ENCODE results near the gene TLX1. TPM values are rescaled to one million over a fixed set of nuclear protein-coding genes. Genes with fewer than 3 reads are reported as not detected.
A peak's percentile ranks its signal among the peaks of the same experiment; 100 is the strongest.

Gene TLX1
- total RNA-seq, 1 donor from 2014 or later = not detected

DNA sequence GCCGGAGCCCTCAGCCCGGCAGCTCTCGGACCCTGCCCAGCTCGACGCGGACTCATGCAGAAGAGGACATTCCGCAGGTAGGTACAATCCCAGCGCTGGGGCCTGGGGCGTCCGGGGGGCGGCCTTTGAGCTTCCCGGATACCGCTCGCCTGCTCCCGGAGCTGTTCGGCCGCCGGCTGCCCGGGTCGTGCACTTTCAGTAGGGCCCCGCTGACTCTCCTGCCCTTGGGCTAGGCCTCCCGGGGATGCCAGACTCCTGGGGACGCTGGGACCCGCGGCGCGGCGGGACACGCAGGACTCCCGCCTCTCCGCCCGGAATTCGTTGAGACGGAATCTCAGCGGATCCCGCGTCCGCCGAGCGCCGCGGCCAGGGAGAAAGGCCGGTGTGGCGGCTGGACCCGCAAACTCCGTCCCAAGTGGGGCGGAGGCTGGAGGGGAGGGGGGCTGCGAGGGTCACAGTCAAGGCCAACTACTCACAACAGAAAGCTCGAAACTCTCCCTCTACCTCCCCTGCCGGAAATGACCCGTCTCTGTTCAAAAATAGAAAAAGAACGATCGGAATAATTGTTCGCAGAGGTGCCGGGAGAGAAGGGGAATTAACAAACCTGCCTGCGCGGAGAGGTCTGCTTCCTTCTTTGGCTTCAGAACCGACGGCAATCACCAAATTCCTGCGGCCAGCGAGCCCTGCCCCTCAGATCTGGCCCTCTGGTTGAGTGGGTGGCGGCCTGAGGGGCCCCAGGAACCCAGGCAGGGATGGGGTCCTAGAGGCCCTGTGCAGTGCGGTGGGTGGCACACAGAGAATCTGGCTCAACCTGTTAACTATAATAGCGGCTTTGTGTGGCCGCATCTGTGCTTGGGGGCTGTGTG, 9.2 kb downstream of the TLX1 start:
- ChIA-PET POLR2A (interaction anchor here (0.7 to 2.3 kb wide), 3 partner anchors 18 to 97 kb away, joined by 3 to 8 read pairs (median 4); no protein-coding TSS in a partner anchor), CTCF (interaction anchor here (3.3 to 5.8 kb wide), 4 partner anchors 12 to 98 kb away, joined by 26 to 275 read pairs (median 64); partner anchors contain the start of gene KAZALD1)
- DNase-seq (no peak), ATAC-seq (ENCODE audit: low read depth) (no peak)
- Mint-ChIP-seq H3K9me3 (no peaks in the 10 kb centered on the region), H3K36me3 (ENCODE audit: low read depth) (no peaks in the 10 kb centered on the region), H3K27me3 (peaks cover 71% of the 10 kb centered on the region), H3K4me1 (peaks cover 28% of the 10 kb centered on the region), H3K27ac (no peak overlapping the region), H3K4me3 (peak overlapping the region; percentile 50)
- TF ChIP-seq, protein P1, sequence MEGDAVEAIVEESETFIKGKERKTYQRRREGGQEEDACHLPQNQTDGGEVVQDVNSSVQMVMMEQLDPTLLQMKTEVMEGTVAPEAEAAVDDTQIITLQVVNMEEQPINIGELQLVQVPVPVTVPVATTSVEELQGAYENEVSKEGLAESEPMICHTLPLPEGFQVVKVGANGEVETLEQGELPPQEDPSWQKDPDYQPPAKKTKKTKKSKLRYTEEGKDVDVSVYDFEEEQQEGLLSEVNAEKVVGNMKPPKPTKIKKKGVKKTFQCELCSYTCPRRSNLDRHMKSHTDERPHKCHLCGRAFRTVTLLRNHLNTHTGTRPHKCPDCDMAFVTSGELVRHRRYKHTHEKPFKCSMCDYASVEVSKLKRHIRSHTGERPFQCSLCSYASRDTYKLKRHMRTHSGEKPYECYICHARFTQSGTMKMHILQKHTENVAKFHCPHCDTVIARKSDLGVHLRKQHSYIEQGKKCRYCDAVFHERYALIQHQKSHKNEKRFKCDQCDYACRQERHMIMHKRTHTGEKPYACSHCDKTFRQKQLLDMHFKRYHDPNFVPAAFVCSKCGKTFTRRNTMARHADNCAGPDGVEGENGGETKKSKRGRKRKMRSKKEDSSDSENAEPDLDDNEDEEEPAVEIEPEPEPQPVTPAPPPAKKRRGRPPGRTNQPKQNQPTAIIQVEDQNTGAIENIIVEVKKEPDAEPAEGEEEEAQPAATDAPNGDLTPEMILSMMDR (IDR thresholded peaks at IDR 0.05) = no peak
- intact Hi-C loops (cut with micrococcal nuclease) = no loop called here

DNA sequence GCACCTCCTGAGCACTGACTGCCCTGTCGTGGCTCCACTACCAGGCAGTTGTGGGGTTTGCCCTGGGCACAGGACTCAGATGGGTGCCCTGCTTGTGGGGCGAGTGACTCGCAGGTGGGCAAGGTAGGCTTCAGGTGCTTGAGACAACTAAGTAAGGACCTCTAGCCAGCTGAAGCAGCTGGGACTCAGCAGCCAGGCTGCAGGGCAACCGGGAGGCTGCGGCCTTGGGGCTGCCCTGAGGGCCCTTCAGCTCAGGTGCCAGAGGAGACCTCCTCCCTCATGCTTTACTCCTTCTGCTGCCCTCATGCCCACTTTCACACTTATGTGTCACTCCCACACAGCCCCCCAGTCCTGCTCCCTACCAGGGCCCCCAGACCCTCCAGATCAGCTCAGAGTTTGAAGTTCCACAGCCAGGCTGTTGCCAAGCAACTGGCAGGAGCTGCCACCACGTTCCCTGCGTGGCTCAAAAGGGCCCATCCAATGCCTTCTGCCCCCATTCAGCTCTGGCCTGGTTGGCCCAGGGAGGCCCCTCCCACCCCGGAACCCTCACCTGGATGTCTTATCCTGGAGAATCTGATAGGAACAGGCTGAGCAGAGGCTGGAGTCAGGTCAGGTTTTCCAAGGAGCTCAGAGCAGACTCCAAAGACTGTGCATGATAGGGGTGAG, 10.0 kb downstream of the TLX1 start:
- no peaks in the 10 kb centered on the region for H3K36me3 Mint-ChIP-seq (ENCODE audit: low read depth)
- ChIA-PET POLR2A (interaction anchor here (0.6 to 2.3 kb wide), 2 partner anchors 9 to 98 kb away, joined by 3 to 8 read pairs; no protein-coding TSS in a partner anchor), CTCF (interaction anchor here (1.2 to 5.8 kb wide), 15 partner anchors 8 to 149 kb away, joined by 3 to 275 read pairs (median 12); partner anchors contain the start of gene KAZALD1)
- DNase-seq (no peak), ATAC-seq (ENCODE audit: low read depth) (no peak)
- TF ChIP-seq, protein P1 (IDR thresholded peaks at IDR 0.05) = no peak
- peaks cover 72% of the 10 kb centered on the region for H3K27me3 Mint-ChIP-seq
- H3K4me1 Mint-ChIP-seq = peaks cover 23% of the 10 kb centered on the region
- no peak overlapping the region for H3K27ac Mint-ChIP-seq
- no peaks in the 10 kb centered on the region for H3K9me3 Mint-ChIP-seq
- no peak overlapping the region for H3K4me3 Mint-ChIP-seq
- intact Hi-C loops (cut with micrococcal nuclease) = no loop called here

DNA sequence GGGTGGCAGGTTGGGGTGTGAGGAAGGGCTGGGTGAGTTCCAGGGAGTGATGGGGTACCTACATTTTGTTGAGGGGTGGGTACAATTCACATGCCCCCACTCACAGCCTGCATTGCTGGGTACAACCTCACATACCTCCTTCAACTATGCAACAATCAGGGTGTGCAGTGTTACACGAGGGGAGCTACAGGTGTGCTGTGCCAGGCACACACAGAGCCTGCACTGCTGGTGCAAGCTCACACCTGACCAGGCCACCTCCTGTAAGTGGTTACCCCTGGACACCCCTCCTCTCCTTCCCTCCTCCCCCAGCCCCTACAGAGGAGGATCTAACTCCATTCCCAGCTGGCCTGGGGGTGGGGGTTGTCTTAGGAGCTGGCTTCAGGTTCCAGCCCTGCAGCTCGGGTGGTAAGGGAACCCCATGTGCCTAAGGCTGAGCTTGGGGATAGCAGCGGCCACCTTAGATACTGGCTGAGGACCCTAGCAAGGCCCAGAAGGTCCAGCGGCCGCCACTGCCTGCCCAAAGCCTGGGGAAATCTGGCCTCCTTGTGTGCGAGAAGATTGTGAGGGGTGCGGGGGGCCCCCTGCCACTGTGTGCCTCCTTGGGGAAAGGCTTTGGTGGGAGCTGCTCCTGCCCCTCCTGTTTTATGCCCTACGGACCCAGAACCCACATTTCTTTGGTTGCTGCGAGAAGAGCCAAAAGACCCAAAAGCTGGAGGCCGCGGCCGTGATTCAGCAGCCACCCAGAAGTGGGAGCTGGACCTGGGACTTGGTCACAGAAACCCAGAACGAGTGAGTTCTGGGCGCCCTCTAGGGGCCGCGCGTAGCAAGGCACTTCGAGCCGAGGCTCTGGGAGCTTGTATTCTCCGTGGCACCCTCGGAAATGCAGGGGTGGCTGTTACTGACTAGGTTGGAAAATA, 10.8 kb downstream of the TLX1 start:
- H3K9me3 Mint-ChIP-seq = no peaks in the 10 kb centered on the region
- peaks cover 75% of the 10 kb centered on the region for H3K27me3 Mint-ChIP-seq
- intact Hi-C loops (cut with micrococcal nuclease) = loop anchor here (1.0 to 2.0 kb wide), 4 partner anchors 21 to 101 kb away; no protein-coding TSS in a partner anchor
- ATAC-seq (ENCODE audit: low read depth) (peak; percentile 92), DNase-seq (peak; percentile 75)
- H3K4me1 Mint-ChIP-seq = peaks cover 23% of the 10 kb centered on the region
- POLR2A ChIA-PET = interaction anchor here (0.6 to 2.3 kb wide), 6 partner anchors 8 to 99 kb away, joined by 3 to 9 read pairs (median 4); partner anchors contain the start of gene KAZALD1
- no peaks in the 10 kb centered on the region for H3K36me3 Mint-ChIP-seq (ENCODE audit: low read depth)
- H3K27ac Mint-ChIP-seq = no peak overlapping the region
- no peak overlapping the region for H3K4me3 Mint-ChIP-seq
- TF ChIP-seq, protein P1 (IDR thresholded peaks at IDR 0.05) = no peak
- CTCF ChIA-PET = interaction anchor here (0.5 to 5.8 kb wide), 28 partner anchors 9 to 673 kb away, joined by 3 to 275 read pairs (median 6); partner anchors contain the start of gene KAZALD1

DNA sequence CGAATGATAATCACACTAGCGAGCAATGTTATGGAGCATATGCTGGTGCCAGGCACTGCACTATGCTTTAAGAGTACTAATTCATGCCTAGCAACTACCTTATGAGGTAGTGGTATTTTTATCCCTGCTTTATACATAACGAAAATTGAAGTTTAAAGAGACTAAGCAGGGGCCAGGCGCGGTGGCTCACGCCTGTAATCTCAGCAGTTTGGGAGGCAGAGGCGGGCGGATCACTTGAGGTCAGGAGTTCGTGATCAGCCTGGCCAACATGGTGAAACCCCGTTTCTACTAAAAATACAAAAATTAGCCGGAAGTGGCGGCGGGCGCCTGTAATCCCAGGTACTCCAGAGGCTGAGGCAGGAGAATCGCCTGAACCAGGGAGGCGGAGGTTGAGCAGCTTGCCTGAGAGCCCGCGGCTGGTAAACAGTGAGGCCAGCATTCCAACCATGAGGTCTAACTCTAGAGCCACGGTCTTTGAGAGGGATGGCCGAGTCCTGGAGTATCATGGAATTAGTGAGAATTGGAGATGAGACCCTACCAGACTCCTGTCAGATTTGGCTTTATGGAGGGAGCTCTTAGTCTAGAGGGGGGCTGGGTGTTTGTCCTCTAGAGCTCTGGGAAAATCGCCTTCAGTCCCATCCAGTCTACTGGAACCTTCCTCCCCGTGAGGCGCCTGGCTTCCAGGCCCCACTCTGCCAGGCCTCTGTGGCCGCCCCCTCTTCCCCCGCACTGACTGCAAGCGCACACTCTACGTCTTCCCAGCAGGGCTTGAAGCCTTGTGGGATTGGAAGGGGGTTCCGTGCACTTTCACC, 11.6 kb downstream of the TLX1 start:
- no peak overlapping the region for H3K4me3 Mint-ChIP-seq
- H3K27me3 Mint-ChIP-seq = peaks cover 78% of the 10 kb centered on the region
- H3K27ac Mint-ChIP-seq = no peak overlapping the region
- ChIA-PET CTCF (interaction anchor here (0.8 to 5.8 kb wide), 27 partner anchors 9 to 672 kb away, joined by 3 to 275 read pairs (median 6); partner anchors contain the start of gene KAZALD1), POLR2A (interaction anchor here (0.8 to 2.3 kb wide), 5 partner anchors 45 to 100 kb away, joined by 4 to 9 read pairs (median 4); partner anchors contain the start of gene KAZALD1)
- H3K4me1 Mint-ChIP-seq = peaks cover 23% of the 10 kb centered on the region
- ATAC-seq (ENCODE audit: low read depth) = no peak
- H3K9me3 Mint-ChIP-seq = no peaks in the 10 kb centered on the region
- TF ChIP-seq, protein P1 (IDR thresholded peaks at IDR 0.05) = no peak
- intact Hi-C loops (cut with micrococcal nuclease) = loop anchor here (1.0 to 2.0 kb wide), 4 partner anchors 22 to 101 kb away; no protein-coding TSS in a partner anchor
- H3K36me3 Mint-ChIP-seq (ENCODE audit: low read depth) = no peaks in the 10 kb centered on the region
- DNase-seq = no peak
